Measurements from ENCODE around the gene SSTR3. TPM values are rescaled to one million over a fixed set of nuclear protein-coding genes. Genes with fewer than 3 reads are reported as not detected.

The SSTR3 gene
- total RNA-seq, 1 experiment from 2014 or later = not detected

DNA sequence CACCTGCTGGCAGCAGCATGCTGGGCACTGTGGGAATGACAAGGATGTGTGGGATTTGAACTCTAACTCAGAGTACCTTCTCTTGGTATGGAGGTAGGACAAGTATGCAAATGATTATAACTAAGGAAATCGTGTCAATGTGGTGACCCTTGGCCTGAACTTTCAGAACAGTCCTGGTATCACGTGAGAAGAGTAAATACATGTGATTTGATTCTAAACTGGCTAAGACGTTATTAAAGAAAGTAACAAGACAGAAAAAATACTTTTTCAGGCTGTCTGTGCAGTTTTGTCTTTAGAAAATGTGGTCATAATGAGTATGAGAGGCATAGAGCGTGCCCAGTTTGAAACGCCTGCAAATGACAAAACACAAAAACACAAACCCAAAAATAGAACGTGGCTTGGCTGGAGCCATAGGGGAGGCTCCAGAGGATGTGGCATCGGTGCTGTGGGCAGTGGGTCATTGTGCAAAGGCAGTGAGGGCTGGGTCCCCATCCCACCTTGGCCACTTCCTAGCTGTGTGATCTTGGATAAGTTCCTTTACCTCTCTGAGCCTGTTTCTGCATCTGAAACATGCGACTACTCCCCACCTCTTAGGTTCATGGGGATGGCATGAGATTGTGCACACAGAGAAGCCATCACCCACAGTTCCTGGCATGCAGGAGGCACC lies 44.2 kb downstream of the SSTR3 start:
- no peak for DNase-seq (ENCODE audit: low read depth)

DNA sequence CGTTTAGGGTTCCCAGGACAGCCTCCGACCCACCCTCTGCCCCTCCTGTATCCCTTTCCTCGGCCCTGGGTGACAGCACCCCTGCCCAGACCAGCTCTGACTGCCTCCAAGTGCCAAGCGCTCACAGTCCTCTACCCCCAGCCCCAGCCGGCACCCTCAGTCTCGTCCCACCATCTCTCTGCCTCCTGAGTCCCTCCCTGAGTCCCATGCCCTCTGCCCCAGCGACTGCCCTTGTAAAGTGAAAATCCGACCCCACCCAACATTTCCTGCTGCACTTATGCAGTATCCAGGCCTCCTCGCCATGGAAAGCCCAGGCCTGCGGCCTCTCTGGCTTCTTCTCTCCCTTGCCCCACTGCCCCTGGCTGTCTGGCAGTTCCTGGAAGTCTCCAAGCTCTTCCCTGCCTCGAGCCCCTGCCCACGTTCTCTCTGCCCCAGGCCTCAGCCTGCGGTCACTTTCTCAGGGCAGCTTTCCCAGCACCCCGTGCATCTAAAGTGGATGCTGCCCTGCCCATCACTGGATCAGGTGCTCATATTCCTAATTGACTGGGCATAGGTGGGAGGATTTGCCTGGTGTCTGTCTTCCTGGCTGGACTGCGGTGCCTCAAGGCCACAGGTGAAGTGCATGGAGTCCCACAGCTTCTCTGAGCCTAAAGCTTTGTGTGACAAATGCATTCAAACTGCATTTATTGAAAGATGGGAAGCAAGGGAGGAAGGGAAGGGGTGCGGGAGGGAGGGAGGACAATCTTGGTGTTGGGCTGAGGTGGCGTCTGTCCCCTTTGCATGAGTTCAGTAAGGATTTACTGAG lies 44.9 kb downstream of the SSTR3 start:
- no peak for DNase-seq (ENCODE audit: low read depth)

DNA sequence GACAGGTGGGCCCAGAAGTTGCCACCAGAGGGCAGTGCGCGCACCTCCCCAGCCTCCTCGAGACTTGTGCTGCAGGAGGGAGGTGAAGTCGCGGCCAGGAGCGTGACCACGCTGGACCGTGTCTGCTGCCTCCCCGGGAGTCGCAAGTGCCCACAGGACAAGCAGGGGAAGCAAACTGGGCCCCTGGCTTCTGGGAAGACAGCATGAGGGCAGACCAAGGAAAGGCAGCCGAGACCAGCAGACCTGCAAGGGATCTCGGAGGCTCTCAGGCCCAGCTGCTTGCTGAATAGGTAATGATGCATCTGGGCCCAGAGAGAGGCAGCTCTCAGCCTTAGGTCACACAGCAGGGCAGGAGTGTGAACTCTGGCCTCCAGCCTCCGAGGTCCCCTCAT lies 45.6 kb downstream of the SSTR3 start:
- peak; percentile 59 for DNase-seq (ENCODE audit: low read depth)

DNA sequence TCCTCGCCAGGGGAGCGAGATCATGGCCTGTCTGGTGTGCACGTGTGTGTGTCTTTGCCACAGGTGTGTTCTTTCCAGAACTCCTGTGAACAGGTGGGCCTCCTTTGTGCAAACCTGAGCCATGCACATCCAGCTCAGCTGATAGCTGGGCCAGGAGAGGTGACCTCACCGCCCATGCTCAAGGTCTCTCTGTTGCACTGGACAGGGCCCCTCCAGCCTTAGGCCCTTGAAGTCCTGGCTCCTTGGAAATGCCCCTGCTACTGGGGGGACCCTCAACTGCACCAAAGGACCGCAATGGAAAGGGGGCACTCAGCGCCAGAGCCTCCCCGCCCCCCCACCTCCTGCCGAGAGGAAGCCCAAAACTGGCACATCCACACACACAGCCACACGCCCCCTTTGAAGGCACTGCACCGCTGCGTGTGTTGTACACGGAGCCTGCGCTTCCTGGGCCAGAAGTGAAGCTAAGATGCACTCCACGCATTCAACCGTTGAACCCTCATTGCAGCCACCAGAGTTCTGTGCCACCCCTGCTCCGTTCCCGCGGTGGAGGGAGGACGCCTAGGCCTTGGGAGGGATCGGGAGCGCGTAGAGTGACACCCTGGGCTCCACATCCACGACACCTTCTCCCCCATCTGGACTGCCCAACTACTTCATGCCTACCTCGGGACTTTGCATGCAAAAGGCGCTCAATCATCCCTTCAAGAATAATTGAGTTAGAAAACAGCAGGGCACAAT lies 46.2 kb downstream of the SSTR3 start:
- no peak for DNase-seq (ENCODE audit: low read depth)

DNA sequence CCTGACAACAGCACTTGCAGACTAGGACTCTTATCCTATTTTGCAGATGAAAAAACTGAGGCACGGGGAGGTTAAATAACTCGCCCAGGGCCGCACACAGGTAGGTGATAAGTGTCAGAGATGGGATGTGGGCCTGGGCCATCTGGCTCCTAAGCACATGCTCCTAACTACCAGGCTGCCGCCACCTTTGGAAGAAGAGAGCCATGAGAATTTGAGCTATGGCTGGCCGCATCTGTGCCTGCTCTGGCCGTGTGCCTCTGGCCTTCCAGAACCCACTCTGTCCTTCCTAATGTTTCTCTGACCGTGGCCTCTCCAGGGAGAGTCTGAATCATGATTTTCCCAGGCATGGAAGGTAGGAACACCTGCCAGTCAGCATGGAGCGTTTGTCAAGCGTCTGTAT lies 47.2 kb downstream of the SSTR3 start:
- no peak for DNase-seq (ENCODE audit: low read depth)

DNA sequence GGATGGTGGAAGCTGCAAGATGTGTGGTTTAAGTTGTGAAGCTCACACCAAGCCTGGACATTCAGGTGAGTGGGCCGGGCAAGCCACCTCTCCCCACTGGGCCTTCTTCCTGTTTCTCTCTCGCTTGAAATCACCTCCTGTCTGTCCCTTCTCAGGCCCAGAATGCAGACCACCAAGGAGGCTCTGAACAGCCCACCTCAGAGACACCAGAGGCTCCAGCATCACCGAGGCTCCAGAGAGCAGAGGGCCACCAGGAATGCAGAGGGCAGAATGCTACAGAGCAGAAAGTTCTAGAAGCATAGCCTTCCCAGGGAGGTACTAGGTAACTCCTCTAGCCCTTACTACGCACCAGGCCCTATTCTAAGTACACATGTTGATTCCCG lies 47.8 kb downstream of the SSTR3 start:
- DNase-seq (ENCODE audit: low read depth) = no peak

DNA sequence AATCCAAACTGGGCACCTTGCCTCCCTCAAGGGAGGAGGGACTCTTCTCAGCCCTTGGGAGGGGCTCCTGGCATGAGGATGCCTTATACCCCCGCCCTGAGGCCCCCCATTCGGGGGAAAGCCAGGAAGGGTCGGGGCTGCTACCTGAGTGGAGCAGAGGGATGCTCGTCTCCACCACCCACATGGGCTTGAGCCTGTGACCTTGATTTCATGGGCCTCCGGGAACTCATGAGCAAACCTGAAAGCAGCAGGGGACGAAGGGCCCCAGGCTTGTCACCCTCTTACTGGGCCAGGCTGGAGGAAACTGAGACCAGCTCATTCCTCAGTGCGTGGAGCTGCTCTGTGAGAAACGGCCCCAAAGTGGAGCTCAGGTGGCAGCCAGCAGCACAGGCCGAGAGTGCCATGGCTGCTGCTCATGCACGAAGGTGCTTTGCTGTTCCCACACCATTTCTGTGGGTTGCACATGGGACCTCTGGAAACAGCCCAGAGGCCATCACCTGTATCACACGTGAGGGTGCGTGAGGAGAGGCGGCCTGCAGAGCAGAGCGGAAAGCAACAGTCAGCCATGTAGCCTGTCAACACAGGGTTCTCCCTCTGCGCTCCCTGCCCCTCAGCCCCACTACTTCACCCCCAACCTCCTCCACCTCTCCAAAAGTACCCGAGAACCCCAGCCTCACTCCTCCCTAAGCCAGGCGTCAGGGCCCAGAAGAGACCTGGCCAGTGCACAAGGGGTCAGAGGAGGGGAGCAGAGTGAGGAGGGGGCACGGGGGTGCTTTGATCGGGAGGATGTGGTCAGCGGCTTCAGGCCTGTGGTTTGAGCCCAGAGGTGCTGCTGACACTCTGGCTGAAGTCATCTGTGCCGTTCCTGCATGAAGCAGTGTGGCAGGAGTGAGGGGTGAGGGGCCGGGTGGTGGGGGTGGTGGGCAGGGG lies 48.4 kb downstream of the SSTR3 start:
- no peak for DNase-seq (ENCODE audit: low read depth)

DNA sequence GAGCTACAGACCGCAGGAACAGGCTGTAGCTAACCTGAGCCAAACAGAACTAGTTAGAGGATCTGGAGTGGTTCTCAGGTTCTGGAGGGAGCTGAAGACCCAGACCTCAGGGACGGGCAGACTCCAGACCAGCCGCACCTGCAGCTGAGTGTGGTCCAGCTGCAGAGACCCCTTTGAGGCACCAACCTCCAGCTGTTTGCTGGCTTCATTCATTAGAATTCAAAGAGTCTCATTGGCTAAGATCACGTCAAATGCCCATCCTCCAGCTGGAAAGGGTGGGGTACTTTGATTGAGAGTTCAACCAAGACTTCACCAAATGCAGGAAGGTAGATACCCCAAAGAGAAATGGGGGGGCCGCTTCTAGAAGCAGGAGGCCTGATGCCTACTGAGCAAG lies 49.2 kb downstream of the SSTR3 start:
- no peak for DNase-seq (ENCODE audit: low read depth)

DNA sequence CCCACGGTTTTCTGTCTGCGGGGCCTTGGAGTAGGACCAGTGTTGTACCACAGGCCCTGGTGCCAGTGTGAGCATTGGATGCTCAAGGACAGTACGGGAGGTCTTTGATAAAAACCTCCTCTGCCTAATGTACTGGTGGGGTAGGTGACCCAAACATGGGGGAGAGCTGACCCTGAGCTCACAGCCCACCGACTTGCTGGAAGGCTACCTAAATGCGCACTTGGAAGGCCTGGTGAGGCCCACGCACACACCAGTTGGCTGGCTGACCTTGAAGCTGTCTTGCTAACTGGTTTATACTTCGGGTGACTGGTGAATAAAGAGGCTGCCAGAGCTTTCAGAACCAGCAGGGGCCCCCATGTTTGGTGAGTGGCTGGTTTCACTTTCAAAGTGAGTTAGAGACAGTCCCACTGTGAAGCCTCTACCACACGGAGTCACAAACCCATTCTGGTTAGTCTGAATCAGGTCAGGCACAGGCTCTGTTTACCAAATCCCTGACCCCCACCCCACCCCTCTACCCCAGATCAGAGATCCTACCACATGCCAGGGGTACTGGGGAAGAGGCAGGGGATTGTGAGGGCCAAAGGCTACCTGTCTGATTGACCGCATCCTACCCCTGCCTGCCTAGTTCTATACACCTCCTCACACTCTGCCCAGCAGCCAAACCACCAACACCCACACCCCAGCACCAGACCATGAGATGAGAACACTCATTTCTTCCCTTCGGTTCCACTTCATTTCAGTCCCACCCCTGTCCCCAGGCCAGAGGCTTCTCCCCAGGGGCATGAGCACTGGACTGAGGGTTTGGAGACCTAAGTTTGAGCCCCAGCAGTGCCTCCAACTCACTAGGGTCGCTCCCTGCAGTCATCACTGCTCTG lies 49.8 kb downstream of the SSTR3 start:
- DNase-seq (ENCODE audit: low read depth) = no peak

DNA sequence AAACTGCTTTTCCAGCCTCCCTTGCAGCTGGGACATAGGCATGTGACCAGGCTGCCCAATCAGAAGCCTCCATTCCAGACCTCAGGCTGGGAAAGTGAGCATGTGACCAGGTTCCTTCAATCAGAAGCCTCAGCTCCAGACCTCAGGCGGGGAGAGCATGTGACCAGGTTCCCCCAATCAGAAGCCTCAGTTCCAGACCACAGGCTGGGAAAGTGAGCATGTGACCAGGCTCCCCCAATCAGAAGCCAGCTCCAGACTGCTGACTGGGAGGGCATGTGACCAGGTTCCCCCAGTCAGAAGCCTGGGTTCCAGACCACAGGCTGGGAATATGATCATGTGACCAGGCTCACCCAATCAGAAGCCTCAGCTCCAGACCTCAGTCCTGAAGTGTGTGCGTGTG lies 50.8 kb downstream of the SSTR3 start:
- DNase-seq (ENCODE audit: low read depth) = no peak

DNA sequence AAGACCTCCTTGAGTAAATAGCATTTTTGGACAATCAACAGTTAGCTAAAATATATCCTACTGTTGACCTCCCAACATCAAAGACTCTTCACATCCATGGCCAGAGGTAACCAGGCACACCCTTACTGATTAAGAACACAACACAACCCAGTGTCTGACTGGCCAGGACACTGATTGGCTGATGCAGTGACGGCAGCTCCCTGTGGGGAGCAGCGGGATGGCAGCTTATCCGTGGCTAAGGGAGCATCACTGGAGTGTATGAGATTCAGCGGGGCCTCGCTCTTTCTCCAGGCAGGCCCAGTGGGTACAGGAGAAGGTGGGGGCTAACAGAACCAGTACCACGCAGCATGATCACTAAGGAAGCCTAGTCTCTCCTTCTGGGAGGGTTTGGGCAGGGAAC lies 52.2 kb downstream of the SSTR3 start:
- DNase-seq (ENCODE audit: low read depth) = no peak

DNA sequence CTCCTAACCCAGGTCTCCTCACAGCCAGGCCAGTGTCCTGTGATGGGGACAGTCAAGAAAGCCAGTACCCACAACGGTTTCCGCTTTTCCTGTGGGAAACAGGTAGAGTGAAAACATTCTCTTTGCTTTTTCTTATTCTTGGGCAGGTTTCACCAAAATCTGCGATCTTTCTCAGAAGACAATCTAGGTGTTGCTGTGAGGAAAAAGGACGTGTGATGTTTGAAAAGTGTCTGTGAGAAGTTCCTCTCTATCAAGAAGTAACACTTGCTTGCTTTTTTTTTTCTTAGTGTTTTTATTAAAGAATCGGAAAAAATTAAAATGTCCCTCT lies 53.4 kb downstream of the SSTR3 start:
- DNase-seq (ENCODE audit: low read depth) = no peak

DNA sequence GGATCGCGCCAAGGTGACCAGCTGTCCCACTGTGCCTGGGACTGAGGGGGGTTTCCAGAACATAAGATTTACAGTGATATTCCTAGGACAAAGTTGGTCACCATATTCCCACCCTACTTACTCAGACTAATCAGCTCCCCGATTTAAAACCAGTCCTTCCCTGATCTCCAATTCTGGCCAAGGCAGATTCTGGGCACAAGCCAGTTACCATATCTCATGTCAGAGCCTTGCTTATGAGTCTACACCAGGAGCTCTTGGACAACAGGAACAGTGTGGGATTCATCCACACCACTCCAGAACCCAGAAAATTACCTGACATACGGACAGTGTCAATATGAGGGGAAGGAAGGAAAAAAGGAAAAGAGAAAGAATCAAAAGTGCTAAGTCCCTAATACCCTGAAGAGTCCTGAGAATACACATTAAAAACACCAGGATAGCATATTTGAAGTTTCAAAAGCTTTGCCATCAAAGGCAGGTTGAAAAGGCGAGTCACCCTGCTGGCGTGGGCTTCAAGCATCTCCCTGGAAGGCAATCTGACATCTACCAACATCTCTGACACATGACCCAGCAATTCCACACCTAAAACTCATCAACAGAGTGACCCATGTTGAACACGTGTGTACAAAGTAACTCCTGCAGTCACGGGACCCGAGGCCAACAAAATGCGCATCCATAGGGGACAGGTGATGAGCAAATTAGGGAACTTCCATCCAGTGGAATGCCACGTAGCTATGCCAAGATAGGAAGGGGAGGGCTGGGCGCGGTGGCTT lies 54.6 kb downstream of the SSTR3 start:
- peak; percentile 39 for DNase-seq (ENCODE audit: low read depth)

DNA sequence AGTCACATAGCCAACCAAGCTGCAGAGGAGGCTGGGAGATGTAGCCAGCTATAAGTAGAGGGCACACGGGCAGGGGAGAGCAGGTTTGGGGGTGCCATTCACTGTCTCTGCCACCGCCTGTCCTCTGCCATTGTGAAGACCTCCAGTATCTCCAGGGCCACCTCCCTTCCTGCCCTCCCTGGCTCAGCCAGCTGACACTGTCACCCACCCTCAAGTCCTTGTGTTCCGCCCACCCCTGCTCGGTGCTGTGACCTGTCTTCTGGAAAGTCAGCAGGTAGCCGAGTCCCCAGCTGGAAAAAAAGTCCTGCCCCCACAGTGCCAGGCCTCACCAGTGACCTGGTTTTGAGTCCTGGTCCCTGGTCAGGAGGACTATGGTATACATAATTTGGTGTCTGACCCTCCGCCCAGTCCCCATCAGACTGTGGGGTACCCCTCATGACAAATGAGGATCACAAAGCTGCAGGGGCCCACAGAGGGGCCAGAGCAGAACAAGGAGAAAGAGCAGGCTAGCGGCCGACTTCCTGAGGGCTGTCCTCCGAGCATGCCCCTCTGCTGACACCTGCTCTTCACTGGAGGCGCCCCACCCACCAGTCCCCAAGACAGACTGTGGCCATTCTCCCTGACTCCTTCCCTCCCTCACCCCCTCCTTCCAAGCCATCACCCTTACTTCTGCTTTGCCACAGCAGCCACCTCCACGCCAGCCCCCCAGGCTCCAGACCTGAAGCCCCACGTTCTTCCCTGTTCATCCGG lies 55.4 kb downstream of the SSTR3 start:
- no peak for DNase-seq (ENCODE audit: low read depth)

DNA sequence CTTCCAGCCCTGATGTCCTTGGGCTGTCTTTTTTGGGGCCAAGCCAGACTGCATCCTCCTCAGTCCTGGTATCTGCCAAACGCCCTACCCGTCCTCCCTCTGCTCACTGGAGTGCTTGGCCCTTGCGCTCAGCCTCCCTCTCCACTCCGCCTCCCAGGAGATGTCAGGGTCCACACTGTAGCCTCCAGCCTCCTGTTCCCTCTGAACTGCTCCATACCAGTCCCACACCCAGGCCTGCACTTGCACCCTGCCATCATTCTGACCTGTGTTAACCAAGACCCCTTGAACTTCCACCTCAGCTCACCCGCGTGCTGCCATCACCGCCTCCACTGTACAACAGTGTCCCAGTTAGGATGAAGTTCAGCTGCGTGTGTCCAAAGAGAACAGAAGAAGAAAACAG lies 56.3 kb downstream of the SSTR3 start:
- no peak for DNase-seq (ENCODE audit: low read depth)

DNA sequence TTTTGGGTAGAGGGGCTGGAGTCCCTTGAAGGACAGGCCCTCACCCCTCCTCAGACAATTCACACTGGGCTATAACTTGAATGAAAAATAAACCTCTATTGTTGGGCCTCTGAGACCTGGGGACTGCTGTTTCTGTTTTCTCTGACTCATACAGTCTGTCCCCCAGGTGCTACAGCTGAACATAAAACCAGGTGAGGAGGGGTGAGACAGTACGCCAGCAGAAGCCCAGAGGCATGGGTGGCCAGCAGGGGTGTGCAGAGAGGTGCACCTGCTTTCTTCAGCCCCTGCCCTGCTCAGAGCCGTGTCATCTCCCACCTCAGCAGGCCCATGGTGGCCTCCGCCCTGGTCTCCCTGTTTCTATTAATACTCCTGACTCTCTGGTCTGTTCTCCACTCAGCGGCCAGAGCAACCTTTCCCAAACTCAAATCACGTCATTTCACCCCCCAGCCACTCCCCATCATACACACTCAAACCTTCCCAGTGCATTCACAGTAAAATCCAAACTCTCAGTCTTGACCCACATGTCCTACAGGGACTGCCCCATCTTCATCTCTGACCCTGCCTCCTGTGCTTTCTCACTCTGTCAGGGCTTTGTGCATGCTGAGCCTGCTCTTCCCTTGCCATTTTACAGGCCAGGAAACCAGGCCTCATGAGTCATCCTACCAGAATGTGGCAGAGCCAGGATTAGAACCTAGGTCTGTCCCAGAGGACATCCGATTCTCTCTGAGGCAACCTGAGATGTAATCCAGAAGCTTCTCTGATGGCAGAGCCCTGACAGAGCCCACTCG lies 57.2 kb downstream of the SSTR3 start:
- no peak for DNase-seq (ENCODE audit: low read depth)

All from RPMI7951 (cell line).